LNCAP (cell line): ENCODE data around the gene AHRR.

Experiments used
- CTCF ChIP-seq: fragments of 450-650 bp; IDR thresholded peaks from 2 replicates; pipeline ENCODE4 v1.5.1; 2017; ENCODE audit warnings: mild to moderate bottlenecking

Gene AHRR

DNA sequence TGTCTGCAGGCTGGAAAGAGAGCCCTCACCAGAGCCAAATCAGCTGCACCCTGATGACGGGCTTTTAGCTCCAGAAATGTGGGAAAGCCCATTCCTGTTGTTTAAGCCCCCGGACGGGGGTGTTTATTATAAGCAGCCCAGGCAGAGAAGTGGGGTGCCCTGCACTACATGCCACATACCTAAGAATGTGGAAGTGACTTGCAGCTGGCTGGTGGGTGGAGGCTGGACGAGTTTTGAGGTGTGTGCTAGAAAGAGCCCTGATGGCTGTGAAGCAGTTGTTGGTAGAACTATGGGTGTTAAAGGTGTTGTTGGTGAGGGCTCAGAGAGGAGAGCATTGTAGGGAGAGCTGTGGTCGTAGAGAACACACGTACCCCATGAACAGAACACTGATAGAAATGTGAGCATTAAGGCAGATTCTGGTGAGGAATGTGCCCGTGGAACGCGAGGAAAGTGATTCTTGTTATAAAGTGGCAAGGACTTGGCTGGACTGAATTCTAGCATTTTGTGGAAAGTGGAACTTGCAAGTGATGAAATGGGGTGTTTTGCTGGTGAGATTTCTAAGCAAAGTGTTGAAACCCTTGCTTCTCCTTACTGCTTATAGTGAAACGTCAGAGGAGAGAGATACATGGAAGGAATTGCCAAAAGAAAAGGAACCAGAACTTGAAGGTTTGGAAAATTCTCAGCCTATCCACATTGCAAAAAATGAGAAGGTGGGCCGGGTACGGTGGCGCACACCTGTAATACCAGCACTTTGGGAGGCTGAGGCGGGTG lies 38.9 kb downstream of the AHRR start:
- no peak for TF ChIP-seq CTCF

- TF ChIP-seq CTCF, result no peak
These were observed 40.7 kb downstream of the AHRR start for GRCh38 chr5:362189-362588.

- no peak for TF ChIP-seq CTCF
These were observed 41.7 kb downstream of the AHRR start for GRCh38 chr5:362978-363765.

DNA sequence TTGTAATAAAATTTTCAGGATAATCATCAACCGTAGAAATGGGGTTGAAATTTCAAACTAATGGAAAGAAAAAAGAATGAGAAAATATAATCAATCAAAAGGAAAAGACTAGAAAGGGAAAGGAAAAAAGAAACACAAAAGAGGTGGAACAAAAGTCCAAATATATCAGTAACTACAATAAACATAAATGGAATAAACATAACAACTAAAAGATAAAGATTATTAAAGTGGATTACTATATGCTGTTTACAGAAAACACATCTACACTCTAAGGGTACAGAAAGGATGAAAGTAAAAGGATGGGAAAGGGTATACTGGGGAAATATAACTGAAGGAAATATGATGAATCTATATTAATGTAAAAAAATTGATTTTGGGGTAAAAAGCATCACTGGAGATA lies 43.0 kb downstream of the AHRR start:
- no peak for TF ChIP-seq CTCF

- TF ChIP-seq CTCF, result no peak
These were observed 45.2 kb downstream of the AHRR start for GRCh38 chr5:366541-367357.

DNA sequence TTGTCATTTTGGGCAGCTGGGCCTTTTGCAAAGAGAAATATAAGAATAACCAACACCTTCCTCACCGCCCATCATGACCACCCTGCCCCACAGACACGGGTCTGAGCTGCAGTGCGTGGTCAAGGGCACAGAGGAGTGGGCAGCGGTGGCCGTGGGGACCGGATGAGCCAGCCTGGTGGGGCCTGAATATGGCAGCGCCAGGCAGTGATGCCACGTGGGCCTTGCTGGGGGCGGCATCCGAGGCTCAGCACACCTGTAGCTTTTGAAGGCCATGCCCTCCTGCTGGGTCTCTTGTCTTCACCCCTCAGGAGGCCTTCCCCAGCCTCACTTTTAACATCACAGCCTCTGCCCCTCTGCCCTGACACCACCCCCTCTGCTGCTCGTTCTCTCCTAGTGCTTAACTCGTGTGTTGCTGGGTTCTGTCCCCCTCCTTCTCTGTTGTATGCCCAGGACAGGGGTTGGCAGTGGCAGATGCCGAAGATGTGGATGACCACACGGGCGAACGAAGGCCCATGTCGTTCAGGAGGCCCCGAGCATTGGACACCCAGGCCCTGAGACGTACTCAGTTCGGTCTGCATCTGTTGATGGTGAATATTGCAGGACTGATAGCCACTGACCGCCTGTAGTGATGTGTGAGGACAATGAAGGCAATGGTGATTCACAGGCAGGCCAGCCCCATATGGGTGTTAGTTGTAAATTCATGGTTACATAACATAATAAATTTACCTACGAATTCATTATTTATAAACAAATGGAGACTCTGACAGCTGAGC lies 46.0 kb downstream of the AHRR start:
- TF ChIP-seq CTCF, result no peak
